Ovary (tissue), 9 donors: ENCODE measurements around the gene CLMN. TPM values are rescaled to one million over a fixed set of nuclear protein-coding genes. Genes with fewer than 3 reads are reported as not detected.

Experiments used
- DNase-seq, 5 donors: peaks; one replicate each; pipeline ENCODE4 v3.0.0-alpha.2; 2019 to 2020
- H3K27ac ChIP-seq, 2 donors: fragments of 200-600 bp; one replicate each; pipeline versions ENCODE4 v1.5.1 to v1.8.0; 2019 to 2022
- H3K27me3 ChIP-seq: fragments of 200-600 bp; one replicate; pipeline ENCODE4 v1.8.0; 2022
- H3K36me3 ChIP-seq: fragments of 200-600 bp; sonication (generic); one replicate; pipeline ENCODE4 v1.5.1; 2019
- H3K4me1 ChIP-seq: one replicate; pipeline ENCODE4 v1.8.1; 2013; ENCODE audit warnings: mild to moderate bottlenecking, moderate library complexity; ENCODE audit not compliant: insufficient read depth
- H3K4me3 ChIP-seq: fragments of 200-600 bp; sonication (generic); one replicate; pipeline ENCODE4 v1.5.1; 2017
- H3K9me3 ChIP-seq, 2 donors: fragments of 200-600 bp in 1 of 2; sonication (generic) in 1 of 2; one replicate each; pipeline versions ENCODE4 v1.5.1 to v1.8.1; 2013 to 2019; ENCODE audit warnings: mild to moderate bottlenecking in 1 of 2, moderate library complexity in 1 of 2
- EP300 ChIP-seq: sonication (generic); formaldehyde crosslinking; IDR thresholded peaks from one replicate; pipeline ENCODE4 v1.6.1; 2017; ENCODE audit warnings: antibody characterized with exemption
- POLR2A ChIP-seq: fragments of 450-650 bp; IDR thresholded peaks from one replicate; pipeline ENCODE4 v1.6.1; 2017; ENCODE audit warnings: antibody characterized with exemption, mild to moderate bottlenecking, moderate library complexity
- WGBS, 3 donors: extraction: QIAGEN DNeasy Blood & Tissue Kit in 1 of 3; methylation state at CpG; one replicate each; pipeline versions ENCODE4 v1.1.5 to v1.1.7; 2013 to 2017; 5-methylcytosine and 5-hydroxymethylcytosine counted together
- intact Hi-C, 4 donors: fragments of 100-400 bp; cut with DNase I; formaldehyde crosslinking; loops; one replicate each; pipeline versions ENCODE4 v1.11.0 to v1.15.1; 2022 to 2023
- polyA plus RNA-seq, 2 donors: library from polyadenylated mRNA; stranded (reverse); fragments of 200-250 nt in 1 of 2; fragments of 350-450 nt in 1 of 2; fragmentation: Illumina TruSeq in 1 of 2; extraction: RNeasy Lipid Tissue Mini Kit (QIAGEN cat#74804) in 1 of 2; gene quantifications; one replicate each; pipeline ENCODE4 v1.2.3, GENCODE V29; 2013 to 2014
- total RNA-seq, 7 donors: library from RNA; depleted of rRNA in 2 of 7; stranded (reverse); fragments of >200 nt in 2 of 7; fragmentation: NEBNext Ultra II Directional in 3 of 7; extraction: Animal tissue kit (Norgen Biotek cat#: 25700) in 3 of 7; gene quantifications; one replicate each; pipeline versions ENCODE4 v1.1.0 to v1.2.4, GENCODE V29; 2016 to 2023
- TF ChIP-seq, protein P1 (sequence below), 3 donors: fragments of 450-650 bp in 2 of 3; fragments of 200-600 bp in 1 of 3; IDR thresholded peaks; one replicate each; pipeline versions ENCODE4 v1.5.1 to v1.8.0; 2016 to 2022; ENCODE audit warnings: antibody characterized with exemption in 3 of 3, mild to moderate bottlenecking in 1 of 3
- donor health status: DM: no; HTN: no; CAD: no; lungs with moderate emphysema.
- donor health status: DM: no; HTN: no; CAD: no.
- donor health status: Bipolar disorder and iron deficiency.
- donor health status: DM: yes; HTN: yes; CAD: no.
- donor health status: DM: no; HTN: no; CAD: no.
- donor health status: DM: yes; HTN: yes; CAD: no.

Gene CLMN
- total and polyA plus RNA-seq, 9 donors = 2.2 to 11.7 (median 6.5) TPM

DNA sequence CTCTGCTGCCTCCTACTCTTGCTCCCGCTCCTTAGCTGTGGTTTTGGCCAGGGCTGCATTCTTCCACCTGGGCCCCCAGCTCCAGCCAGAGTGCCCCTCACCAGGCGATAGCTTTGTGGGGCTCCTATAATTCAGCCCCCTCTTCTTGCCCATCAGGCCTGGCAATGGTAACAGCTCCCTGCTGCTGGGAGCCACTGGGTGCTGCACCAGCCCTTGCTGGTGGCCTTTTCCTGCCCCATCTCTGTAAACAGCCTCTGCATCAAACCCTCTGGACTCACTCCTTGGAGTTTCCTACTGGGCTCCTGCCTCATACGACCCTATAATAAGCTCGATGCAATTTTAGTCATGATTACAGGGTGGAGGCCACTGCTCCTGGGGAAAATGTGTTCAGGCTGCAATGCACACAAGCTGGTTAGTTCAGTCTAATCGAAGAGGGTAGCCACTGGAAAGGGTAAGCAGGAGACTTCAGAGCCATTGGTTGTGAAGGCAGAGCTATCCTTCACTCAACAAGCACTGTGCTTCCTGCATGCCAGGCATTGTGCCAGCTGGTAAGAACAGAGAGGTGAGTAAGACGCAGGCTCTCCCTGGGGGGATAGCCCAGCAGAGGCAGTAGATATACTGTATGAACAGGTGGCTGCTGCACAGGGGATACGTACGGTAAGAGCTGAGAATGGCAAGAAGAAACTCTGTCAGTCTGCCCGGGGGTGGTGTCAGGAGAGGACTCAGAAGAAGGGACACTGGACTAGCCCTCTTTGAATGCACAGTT lies 24.7 kb downstream of the CLMN start:
- TF ChIP-seq EP300 = no peak
- TF ChIP-seq, protein P1, sequence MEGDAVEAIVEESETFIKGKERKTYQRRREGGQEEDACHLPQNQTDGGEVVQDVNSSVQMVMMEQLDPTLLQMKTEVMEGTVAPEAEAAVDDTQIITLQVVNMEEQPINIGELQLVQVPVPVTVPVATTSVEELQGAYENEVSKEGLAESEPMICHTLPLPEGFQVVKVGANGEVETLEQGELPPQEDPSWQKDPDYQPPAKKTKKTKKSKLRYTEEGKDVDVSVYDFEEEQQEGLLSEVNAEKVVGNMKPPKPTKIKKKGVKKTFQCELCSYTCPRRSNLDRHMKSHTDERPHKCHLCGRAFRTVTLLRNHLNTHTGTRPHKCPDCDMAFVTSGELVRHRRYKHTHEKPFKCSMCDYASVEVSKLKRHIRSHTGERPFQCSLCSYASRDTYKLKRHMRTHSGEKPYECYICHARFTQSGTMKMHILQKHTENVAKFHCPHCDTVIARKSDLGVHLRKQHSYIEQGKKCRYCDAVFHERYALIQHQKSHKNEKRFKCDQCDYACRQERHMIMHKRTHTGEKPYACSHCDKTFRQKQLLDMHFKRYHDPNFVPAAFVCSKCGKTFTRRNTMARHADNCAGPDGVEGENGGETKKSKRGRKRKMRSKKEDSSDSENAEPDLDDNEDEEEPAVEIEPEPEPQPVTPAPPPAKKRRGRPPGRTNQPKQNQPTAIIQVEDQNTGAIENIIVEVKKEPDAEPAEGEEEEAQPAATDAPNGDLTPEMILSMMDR (IDR thresholded peaks at IDR 0.05) = no peak
- no peak for TF ChIP-seq POLR2A
- DNase-seq = no peak
- no peaks in the 10 kb centered on the region for H3K27me3 ChIP-seq
- intact Hi-C loops = no loop called here
- 90 to 92% (median 91%) methylated on average over 9 of the region's 9 CpGs for WGBS, 3 donors
- no peak overlapping the region for H3K27ac ChIP-seq
- no peaks in the 10 kb centered on the region for H3K4me1 ChIP-seq
- H3K4me3 ChIP-seq = no peak overlapping the region
- no peaks in the 10 kb centered on the region for H3K36me3 ChIP-seq
- no peaks in the 10 kb centered on the region for H3K9me3 ChIP-seq

DNA sequence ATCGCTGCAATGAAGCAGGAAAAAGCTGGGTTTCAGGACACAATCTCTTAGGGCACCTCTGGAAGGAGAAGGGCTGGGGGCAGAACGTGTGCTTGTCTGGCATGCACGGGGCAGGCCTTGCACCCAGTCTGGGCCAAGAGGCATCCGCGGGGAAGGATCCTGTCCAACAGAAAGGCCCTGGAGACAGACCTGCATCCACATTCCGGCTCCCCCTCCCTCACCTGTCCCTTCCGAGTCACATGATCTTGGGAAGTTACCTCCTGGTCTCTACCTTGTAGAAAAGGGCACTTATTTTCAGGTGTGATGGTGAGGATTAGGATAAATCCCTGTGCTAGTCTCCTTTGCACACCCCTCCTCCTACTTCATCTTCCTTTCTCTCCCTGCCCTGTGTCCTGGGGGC lies 25.4 kb downstream of the CLMN start:
- Histone ChIP-seq H3K9me3 (no peaks in the 10 kb centered on the region), H3K4me1 (no peaks in the 10 kb centered on the region), H3K27me3 (no peaks in the 10 kb centered on the region), H3K4me3 (no peak overlapping the region), H3K36me3 (no peaks in the 10 kb centered on the region), H3K27ac (no peak overlapping the region)
- no peak for DNase-seq
- intact Hi-C loops = no loop called here
- TF ChIP-seq, protein P1 (IDR thresholded peaks at IDR 0.05) = no peak
- TF ChIP-seq EP300 (no peak), POLR2A (no peak)
- 82 to 84% (median 83%) methylated on average over 7 of the region's 7 CpGs for WGBS, 3 donors

DNA sequence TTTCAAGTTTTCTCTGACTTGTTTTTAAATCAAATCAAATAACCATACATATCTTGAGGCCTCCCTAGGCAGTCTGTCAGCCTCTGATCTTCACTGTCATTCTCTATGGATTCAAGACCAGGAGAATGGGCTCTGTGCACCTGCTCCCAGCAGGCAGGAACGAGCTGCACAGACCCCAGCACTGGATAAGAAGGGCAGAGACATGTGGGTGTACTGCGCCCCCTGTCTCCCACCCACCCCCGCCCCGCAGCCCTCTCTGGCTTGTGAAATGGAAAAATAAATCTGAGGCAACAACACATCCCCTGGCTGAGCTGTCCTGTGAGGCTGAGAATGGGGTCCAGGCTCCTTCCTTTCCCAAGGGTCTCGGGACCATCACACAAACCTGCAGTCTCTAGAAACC lies 26.3 kb downstream of the CLMN start:
- H3K27me3 ChIP-seq = no peaks in the 10 kb centered on the region
- H3K4me3 ChIP-seq = no peak overlapping the region
- H3K4me1 ChIP-seq = no peaks in the 10 kb centered on the region
- H3K27ac ChIP-seq = no peak overlapping the region
- TF ChIP-seq, protein P1 (IDR thresholded peaks at IDR 0.05) = no peak
- TF ChIP-seq POLR2A (no peak), EP300 (no peak)
- DNase-seq = no peak
- 56 to 73% (median 62%) methylated on average over 5 of the region's 5 CpGs for WGBS, 3 donors
- no peaks in the 10 kb centered on the region for H3K36me3 ChIP-seq
- intact Hi-C loops = no loop called here
- H3K9me3 ChIP-seq = no peaks in the 10 kb centered on the region

DNA sequence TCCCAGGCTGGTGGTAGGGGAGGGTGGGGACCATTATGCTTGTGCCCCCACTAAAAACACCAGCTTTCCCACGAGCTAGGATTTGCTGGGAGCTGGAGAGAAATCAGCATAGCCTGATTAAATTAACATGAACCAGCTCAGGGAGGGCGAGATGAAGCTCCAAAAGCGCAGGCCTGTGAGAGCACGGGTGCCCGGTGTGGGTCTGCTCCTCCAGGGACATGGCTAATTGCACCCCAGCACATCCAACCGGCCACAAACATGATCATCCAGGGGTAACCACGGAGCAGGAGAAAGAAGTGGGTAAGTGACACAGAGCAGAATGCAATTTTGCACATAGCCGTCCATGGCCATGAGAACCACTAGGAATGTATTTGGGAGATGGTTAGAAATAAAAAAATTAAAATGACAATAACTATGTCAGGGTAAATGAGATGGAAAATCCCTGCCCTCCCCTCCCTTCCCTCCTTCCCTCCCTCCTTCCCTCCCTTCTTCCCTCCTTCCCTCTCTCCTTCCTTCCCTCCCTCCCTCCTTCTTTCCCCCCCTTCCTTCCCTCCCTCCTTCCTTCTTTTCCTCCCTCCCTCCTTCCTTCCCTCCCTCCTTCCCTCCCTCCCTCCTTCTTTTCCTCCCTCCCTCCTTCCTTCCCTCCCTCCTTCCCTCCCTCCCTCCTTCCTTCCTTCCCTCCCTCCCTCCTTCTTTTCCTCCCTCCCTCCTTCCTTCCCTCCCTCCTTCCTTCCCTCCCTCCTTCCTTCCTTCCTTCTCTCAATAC lies 26.9 kb downstream of the CLMN start:
- no peaks in the 10 kb centered on the region for H3K36me3 ChIP-seq
- no peaks in the 10 kb centered on the region for H3K4me1 ChIP-seq
- TF ChIP-seq POLR2A = no peak
- TF ChIP-seq EP300 = no peak
- TF ChIP-seq, protein P1 (IDR thresholded peaks at IDR 0.05) = no peak
- H3K27me3 ChIP-seq = no peaks in the 10 kb centered on the region
- no peaks in the 10 kb centered on the region for H3K9me3 ChIP-seq
- intact Hi-C loops = no loop called here
- DNase-seq = no peak
- H3K4me3 ChIP-seq = no peak overlapping the region
- WGBS, 3 donors = 55 to 65% (median 61%) methylated on average over 8 of the region's 8 CpGs
- no peak overlapping the region for H3K27ac ChIP-seq
